ENCODE data around the gene SMC3. TPM values are rescaled to one million over a fixed set of nuclear protein-coding genes. Genes with fewer than 3 reads are reported as not detected.

The SMC3 gene
- total and polyA plus RNA-seq, 5 donors: 17.2 to 26.0 (median 23.5) TPM

GRCh38 chr10:110562348-110562747 lies 5.1 kb upstream of the SMC3 start:
- WGBS: 65% methylated on average over 4 of the region's 4 CpGs
- intact Hi-C loops (cut with DNase I): no loop called here
- Histone ChIP-seq H3K27ac (ENCODE audit: low read length) (no peak overlapping the region), H3K4me3 (ENCODE audit: low read length) (no peak overlapping the region), H3K9me3 (ENCODE audit: control insufficient read depth, low read length) (no peaks in the 10 kb centered on the region), H3K4me1 (ENCODE audit: control insufficient read depth, insufficient read depth, low read length) (no peaks in the 10 kb centered on the region), H3K27me3 (ENCODE audit: control insufficient read depth, insufficient read depth) (no peaks in the 10 kb centered on the region)
- DNase-seq (no peak), ATAC-seq (no peak)

DNA sequence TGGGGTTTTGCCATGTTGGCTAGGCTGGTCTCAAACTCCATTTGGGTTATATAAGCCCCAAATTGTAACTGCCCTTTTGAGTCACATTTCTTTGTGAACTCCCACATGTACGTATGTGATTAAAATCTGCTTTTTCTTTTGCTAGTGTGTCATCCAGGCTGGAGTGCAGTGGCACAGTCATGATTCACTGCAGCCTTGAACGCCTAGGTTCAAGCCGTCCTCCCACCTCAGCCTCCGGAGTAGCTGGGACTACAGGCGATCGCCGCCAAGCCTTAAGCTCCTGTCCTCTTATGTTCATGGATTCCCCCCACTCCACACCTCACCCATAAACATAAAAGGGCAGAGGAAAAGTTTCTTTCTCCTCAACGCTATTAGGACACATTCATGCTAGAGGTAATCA lies 4.4 kb upstream of the SMC3 start:
- no peak overlapping the region for H3K27ac ChIP-seq (ENCODE audit: low read length)
- no peak overlapping the region for H3K4me3 ChIP-seq (ENCODE audit: low read length)
- WGBS: 93% methylated on average over 8 of the region's 8 CpGs
- DNase-seq (no peak), ATAC-seq (no peak)
- H3K4me1 ChIP-seq (ENCODE audit: control insufficient read depth, insufficient read depth, low read length): no peaks in the 10 kb centered on the region
- no peaks in the 10 kb centered on the region for H3K9me3 ChIP-seq (ENCODE audit: control insufficient read depth, low read length)
- no peaks in the 10 kb centered on the region for H3K27me3 ChIP-seq (ENCODE audit: control insufficient read depth, insufficient read depth)
- intact Hi-C loops (cut with DNase I): no loop called here

GRCh38 chr10:110566472-110567200 lies 859 bp upstream of the SMC3 start:
- H3K27ac ChIP-seq (ENCODE audit: low read length): peak overlapping the region; percentile 34
- ATAC-seq: no peak
- no peaks in the 10 kb centered on the region for H3K9me3 ChIP-seq (ENCODE audit: control insufficient read depth, low read length)
- DNase-seq: peak in 1 of 3 donors; percentile 49
- WGBS: 48% methylated on average over 19 of the region's 19 CpGs
- no peaks in the 10 kb centered on the region for H3K27me3 ChIP-seq (ENCODE audit: control insufficient read depth, insufficient read depth)
- H3K4me3 ChIP-seq (ENCODE audit: low read length): peak overlapping the region; percentile 94
- no peaks in the 10 kb centered on the region for H3K4me1 ChIP-seq (ENCODE audit: control insufficient read depth, insufficient read depth, low read length)
- intact Hi-C loops (cut with DNase I): no loop called here

- no peaks in the 10 kb centered on the region for H3K9me3 ChIP-seq (ENCODE audit: control insufficient read depth, low read length)
- under 1% methylated on average over 40 of the region's 40 CpGs for WGBS
- intact Hi-C loops (cut with DNase I): no loop called here
- H3K27ac ChIP-seq (ENCODE audit: low read length): peak overlapping the region; percentile 59
- DNase-seq: no peak
- ATAC-seq: peak; percentile 66 to 71
- H3K27me3 ChIP-seq (ENCODE audit: control insufficient read depth, insufficient read depth): no peaks in the 10 kb centered on the region
- no peaks in the 10 kb centered on the region for H3K4me1 ChIP-seq (ENCODE audit: control insufficient read depth, insufficient read depth, low read length)
- H3K4me3 ChIP-seq (ENCODE audit: low read length): peak overlapping the region; percentile 94
Measured at GRCh38 chr10:110568055-110568735, 700 bp downstream of the SMC3 start.

DNA sequence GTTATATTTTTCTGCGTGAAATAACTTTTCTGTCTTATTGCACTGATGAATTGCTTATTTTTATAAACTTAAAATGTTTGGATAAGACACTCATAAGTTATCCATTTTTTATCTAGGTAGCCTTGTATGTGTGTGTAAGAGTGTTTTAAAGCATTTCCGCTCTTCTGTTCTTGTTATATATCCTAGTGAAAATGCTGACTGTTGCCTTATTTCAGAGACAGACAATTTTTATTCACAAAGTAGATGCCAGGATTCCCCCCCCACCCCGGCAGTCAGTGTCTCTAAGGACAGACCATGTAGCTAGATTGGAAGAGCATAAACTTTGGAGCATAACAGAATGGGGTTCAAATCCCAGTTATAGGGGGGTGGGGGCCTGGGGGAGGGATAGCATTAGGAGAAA lies 1.6 kb downstream of the SMC3 start:
- Histone ChIP-seq H3K4me1 (ENCODE audit: control insufficient read depth, insufficient read depth, low read length) (no peaks in the 10 kb centered on the region), H3K27ac (ENCODE audit: low read length) (no peak overlapping the region), H3K4me3 (ENCODE audit: low read length) (no peak overlapping the region), H3K27me3 (ENCODE audit: control insufficient read depth, insufficient read depth) (no peaks in the 10 kb centered on the region), H3K9me3 (ENCODE audit: control insufficient read depth, low read length) (no peaks in the 10 kb centered on the region)
- intact Hi-C loops (cut with DNase I): no loop called here
- WGBS: 54% methylated on average over 3 of the region's 3 CpGs
- ATAC-seq (no peak), DNase-seq (no peak)

DNA sequence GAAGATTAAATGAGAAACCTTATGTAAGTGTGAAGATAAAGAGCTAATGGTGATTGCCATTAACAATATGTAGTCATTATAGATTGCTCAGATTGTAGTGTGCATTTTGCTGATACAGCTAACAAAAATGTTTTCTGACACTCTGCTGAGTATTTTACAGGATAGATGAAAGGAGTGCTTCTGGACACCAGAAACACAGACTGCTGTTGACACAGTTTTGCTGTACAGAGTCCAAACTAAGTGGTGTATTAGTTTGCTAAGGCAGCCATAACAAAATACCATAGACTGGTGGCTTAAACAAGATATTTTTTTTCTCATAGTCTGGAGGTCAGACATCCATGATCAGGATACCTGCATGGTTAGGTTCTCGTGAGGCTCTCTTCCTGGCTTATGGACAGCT lies 2.2 kb downstream of the SMC3 start:
- ATAC-seq (no peak), DNase-seq (no peak)
- no peak overlapping the region for H3K4me3 ChIP-seq (ENCODE audit: low read length)
- 91% methylated on average over 1 of the region's 1 CpG for WGBS
- H3K27ac ChIP-seq (ENCODE audit: low read length): no peak overlapping the region
- no peaks in the 10 kb centered on the region for H3K9me3 ChIP-seq (ENCODE audit: control insufficient read depth, low read length)
- no peaks in the 10 kb centered on the region for H3K4me1 ChIP-seq (ENCODE audit: control insufficient read depth, insufficient read depth, low read length)
- H3K27me3 ChIP-seq (ENCODE audit: control insufficient read depth, insufficient read depth): no peaks in the 10 kb centered on the region
- intact Hi-C loops (cut with DNase I): no loop called here

- H3K9me3 ChIP-seq (ENCODE audit: control insufficient read depth, low read length): no peaks in the 10 kb centered on the region
- ATAC-seq (no peak), DNase-seq (no peak)
- intact Hi-C loops (cut with DNase I): no loop called here
- H3K4me1 ChIP-seq (ENCODE audit: control insufficient read depth, insufficient read depth, low read length): no peaks in the 10 kb centered on the region
- H3K4me3 ChIP-seq (ENCODE audit: low read length): no peak overlapping the region
- H3K27me3 ChIP-seq (ENCODE audit: control insufficient read depth, insufficient read depth): no peaks in the 10 kb centered on the region
- no peak overlapping the region for H3K27ac ChIP-seq (ENCODE audit: low read length)
- WGBS: 77% methylated on average over 2 of the region's 2 CpGs
Measured at GRCh38 chr10:110571093-110571743, 3.7 kb downstream of the SMC3 start.

GRCh38 chr10:110572862-110573261 lies 5.4 kb downstream of the SMC3 start:
- Histone ChIP-seq H3K4me3 (ENCODE audit: low read length) (no peak overlapping the region), H3K27me3 (ENCODE audit: control insufficient read depth, insufficient read depth) (no peaks in the 10 kb centered on the region), H3K9me3 (ENCODE audit: control insufficient read depth, low read length) (no peaks in the 10 kb centered on the region), H3K27ac (ENCODE audit: low read length) (no peak overlapping the region), H3K4me1 (ENCODE audit: control insufficient read depth, insufficient read depth, low read length) (no peaks in the 10 kb centered on the region)
- intact Hi-C loops (cut with DNase I): no loop called here
- no peak for DNase-seq
- no peak for ATAC-seq
- 66% methylated on average over 2 of the region's 2 CpGs for WGBS

- no peak for DNase-seq
- Histone ChIP-seq H3K9me3 (ENCODE audit: control insufficient read depth, low read length) (no peaks in the 10 kb centered on the region), H3K27ac (ENCODE audit: low read length) (no peak overlapping the region), H3K4me1 (ENCODE audit: control insufficient read depth, insufficient read depth, low read length) (no peaks in the 10 kb centered on the region), H3K27me3 (ENCODE audit: control insufficient read depth, insufficient read depth) (no peaks in the 10 kb centered on the region), H3K4me3 (ENCODE audit: low read length) (no peak overlapping the region)
- WGBS: 71% methylated on average over 5 of the region's 5 CpGs
- peak; percentile 48 for ATAC-seq
- intact Hi-C loops (cut with DNase I): no loop called here
Measured at GRCh38 chr10:110574420-110574819, 6.9 kb downstream of the SMC3 start.

DNA sequence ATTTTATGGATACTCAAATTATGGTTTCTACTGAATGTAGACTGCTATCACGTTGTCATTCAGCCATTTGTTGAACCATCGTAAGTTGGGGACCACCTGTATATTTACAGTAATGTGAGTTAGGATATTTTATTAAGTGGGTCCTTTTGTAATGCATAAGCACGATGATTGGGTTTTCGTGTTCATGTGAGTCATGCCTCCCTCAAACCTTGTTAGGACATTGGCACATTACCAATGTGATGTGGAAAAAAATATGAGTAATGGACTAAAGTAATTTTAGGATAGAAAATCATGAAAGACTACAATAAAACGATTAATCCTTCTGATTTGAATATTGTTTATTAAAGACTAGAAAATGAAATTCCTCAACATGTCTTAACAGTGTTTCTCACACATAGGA lies 8.7 kb downstream of the SMC3 start:
- no peak for ATAC-seq
- 72% methylated on average over 5 of the region's 5 CpGs for WGBS
- H3K4me1 ChIP-seq (ENCODE audit: control insufficient read depth, insufficient read depth, low read length): no peaks in the 10 kb centered on the region
- no peak overlapping the region for H3K27ac ChIP-seq (ENCODE audit: low read length)
- no peaks in the 10 kb centered on the region for H3K9me3 ChIP-seq (ENCODE audit: control insufficient read depth, low read length)
- intact Hi-C loops (cut with DNase I): no loop called here
- no peaks in the 10 kb centered on the region for H3K27me3 ChIP-seq (ENCODE audit: control insufficient read depth, insufficient read depth)
- DNase-seq: no peak
- no peak overlapping the region for H3K4me3 ChIP-seq (ENCODE audit: low read length)

- DNase-seq (no peak), ATAC-seq (no peak)
- Histone ChIP-seq H3K27me3 (ENCODE audit: control insufficient read depth, insufficient read depth) (no peaks in the 10 kb centered on the region), H3K9me3 (ENCODE audit: control insufficient read depth, low read length) (no peaks in the 10 kb centered on the region), H3K27ac (ENCODE audit: low read length) (no peak overlapping the region), H3K4me3 (ENCODE audit: low read length) (no peak overlapping the region), H3K4me1 (ENCODE audit: control insufficient read depth, insufficient read depth, low read length) (no peaks in the 10 kb centered on the region)
- WGBS: 56% methylated on average over 3 of the region's 3 CpGs
- intact Hi-C loops (cut with DNase I): no loop called here
Measured at GRCh38 chr10:110577056-110577455, 9.6 kb downstream of the SMC3 start.
